Esophagus squamous epithelium (tissue), 4 donors: ENCODE measurements around the gene CTAGE8.
"Not testable (repeated sequence)": the region's sequence is repeated elsewhere in the genome, so short reads cannot be mapped to it uniquely, and the experiment has no call there.

ENCODE experiments used
- CTCF ChIP-seq, 6 experiments: fragments of 450-650 bp in 4 of 6; fragments of 200-600 bp in 2 of 6; sonication (generic) in 2 of 6; IDR thresholded peaks; one replicate each; pipeline ENCODE4 v1.5.1; 2016 to 2019; ENCODE audit warnings: antibody characterized with exemption in 6 of 6, mild to moderate bottlenecking in 4 of 6, moderate library complexity in 4 of 6
- POLR2A ChIP-seq, 4 donors: fragments of 450-650 bp; IDR thresholded peaks; one replicate each; pipeline ENCODE4 v1.6.1; 2017; ENCODE audit warnings: antibody characterized with exemption in 4 of 4, mild to moderate bottlenecking in 4 of 4, moderate library complexity in 3 of 4

- TF ChIP-seq CTCF, POLR2A (IDR thresholded peaks at IDR 0.05): not testable (repeated sequence)
Observed at GRCh38 chr7:144223675-144224074, 45.4 kb downstream of the CTAGE8 start.
